GM12873 (cell line): Measurements from ENCODE around the gene SLC2A4RG.

ENCODE experiments used
- CTCF ChIP-seq: IDR thresholded peaks from 2 replicates; pipeline ENCODE4 v1.5.1; 2012; ENCODE audit warnings: low read depth, mild to moderate bottlenecking, moderate library complexity, low read length, control low read depth; ENCODE audit not compliant: insufficient read depth; ENCODE audit errors: missing control alignments

The SLC2A4RG gene

GRCh38 chr20:63743210-63743970 is 3.8 kb downstream of the SLC2A4RG start:
- TF ChIP-seq CTCF: no peak

GRCh38 chr20:63744158-63744557 is 4.6 kb downstream of the SLC2A4RG start:
- no peak for TF ChIP-seq CTCF

GRCh38 chr20:63744574-63745423 is 5.2 kb downstream of the SLC2A4RG start:
- no peak for TF ChIP-seq CTCF

GRCh38 chr20:63745424-63745805 is 5.8 kb downstream of the SLC2A4RG start:
- TF ChIP-seq CTCF: no peak

- TF ChIP-seq CTCF: no peak
Measured at GRCh38 chr20:63745961-63746731, 6.6 kb downstream of the SLC2A4RG start.

GRCh38 chr20:63746751-63747315 is 7.3 kb downstream of the SLC2A4RG start:
- TF ChIP-seq CTCF: no peak
